Measurements from ENCODE around the gene SLC6A6. TPM values are rescaled to one million over a fixed set of nuclear protein-coding genes. Genes with fewer than 3 reads are reported as not detected.

SLC6A6 gene
- total and polyA plus RNA-seq, 10 of the 15 experiments (the other 5 are each of a cell fraction or from before 2014, with no cell fraction given): 5.6 to 47.0 (median 20.2) TPM

GRCh38 chr3:14533457-14533958 lies 131.1 kb downstream of the SLC6A6 start:
- no peaks in the 10 kb centered on the region for H3K4me1 ChIP-seq (ENCODE audit: control insufficient read depth, insufficient read depth, low read length)
- TF ChIP-seq MEF2A (IDR thresholded peaks at IDR 0.05; ENCODE audit: insufficient read depth, low read depth, low read length) (no peak), DPF2 (IDR thresholded peaks at IDR 0.05) (no peak), FOS (IDR thresholded peaks at IDR 0.05; ENCODE audit: borderline replicate concordance, extremely low read depth, insufficient read length) (no peak), IRF4 (IDR thresholded peaks at IDR 0.05; ENCODE audit: low read depth, low read length) (no peak), BMI1 (IDR thresholded peaks at IDR 0.05; ENCODE audit: borderline replicate concordance) (no peak), NFXL1 (IDR thresholded peaks at IDR 0.05; ENCODE audit: borderline replicate concordance) (no peak), ATF7 (IDR thresholded peaks at IDR 0.05; ENCODE audit: low read depth) (no peak), SKIL (IDR thresholded peaks at IDR 0.05; ENCODE audit: low read depth, poor library complexity, severe bottlenecking) (no peak), EZH2 (IDR thresholded peaks at IDR 0.05; ENCODE audit: borderline replicate concordance, control insufficient read depth, low read depth, low read length) (no peak), BACH1 (IDR thresholded peaks at IDR 0.05; ENCODE audit: borderline replicate concordance) (no peak), CBFB (IDR thresholded peaks at IDR 0.05; ENCODE audit: low read depth) (no peak), ELK1 (IDR thresholded peaks at IDR 0.05; ENCODE audit: low read depth, low read length) (no peak), CHD4 (IDR thresholded peaks at IDR 0.05) (no peak), TAF1 (IDR thresholded peaks at IDR 0.05; ENCODE audit: borderline replicate concordance, low read depth, low read length) (no peak), GABPA (IDR thresholded peaks at IDR 0.05; ENCODE audit: low read depth) (no peak)
- TF ChIP-seq, protein P1, sequence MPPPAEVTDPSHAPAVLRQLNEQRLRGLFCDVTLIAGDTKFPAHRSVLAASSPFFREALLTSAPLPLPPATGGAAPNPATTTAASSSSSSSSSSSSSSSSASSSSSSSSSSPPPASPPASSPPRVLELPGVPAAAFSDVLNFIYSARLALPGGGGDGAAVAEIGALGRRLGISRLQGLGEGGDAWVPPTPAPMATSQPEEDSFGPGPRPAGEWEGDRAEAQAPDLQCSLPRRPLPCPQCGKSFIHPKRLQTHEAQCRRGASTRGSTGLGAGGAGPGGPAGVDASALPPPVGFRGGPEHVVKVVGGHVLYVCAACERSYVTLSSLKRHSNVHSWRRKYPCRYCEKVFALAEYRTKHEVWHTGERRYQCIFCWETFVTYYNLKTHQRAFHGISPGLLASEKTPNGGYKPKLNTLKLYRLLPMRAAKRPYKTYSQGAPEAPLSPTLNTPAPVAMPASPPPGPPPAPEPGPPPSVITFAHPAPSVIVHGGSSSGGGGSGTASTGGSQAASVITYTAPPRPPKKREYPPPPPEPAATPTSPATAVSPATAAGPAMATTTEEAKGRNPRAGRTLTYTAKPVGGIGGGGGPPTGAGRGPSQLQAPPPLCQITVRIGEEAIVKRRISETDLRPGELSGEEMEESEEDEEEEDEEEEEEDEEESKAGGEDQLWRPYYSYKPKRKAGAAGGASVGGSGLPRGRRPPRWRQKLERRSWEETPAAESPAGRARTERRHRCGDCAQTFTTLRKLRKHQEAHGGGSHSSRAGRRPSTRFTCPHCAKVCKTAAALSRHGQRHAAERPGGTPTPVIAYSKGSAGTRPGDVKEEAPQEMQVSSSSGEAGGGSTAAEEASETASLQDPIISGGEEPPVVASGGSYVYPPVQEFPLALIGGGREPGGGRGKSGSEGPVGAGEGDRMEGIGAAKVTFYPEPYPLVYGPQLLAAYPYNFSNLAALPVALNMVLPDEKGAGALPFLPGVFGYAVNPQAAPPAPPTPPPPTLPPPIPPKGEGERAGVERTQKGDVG (CRISPR knock-in tag; IDR thresholded peaks at IDR 0.05): no peak
- H4K20me1 ChIP-seq (ENCODE audit: control insufficient read depth, insufficient read depth): no peaks in the 10 kb centered on the region
- ChIA-PET RAD21 (ENCODE audit: unreplicated experiment) (no interaction called here), POLR2A (no interaction called here), CTCF (no interaction called here), SMC1A (ENCODE audit: uncharacterized antibody, unreplicated experiment) (interaction anchor here (0.7 to 1.0 kb wide), 2 partner anchors 330 to 482 kb away, joined by 3 to 4 read pairs; no protein-coding TSS in a partner anchor)
- no peaks in the 10 kb centered on the region for H3K9me3 ChIP-seq (replicated peaks; ENCODE audit: control insufficient read depth, insufficient read depth, low read length)
- H2AFZ ChIP-seq (ENCODE audit: control insufficient read depth, low read depth, low read length): no peak overlapping the region
- H3K4me3 ChIP-seq: no peak overlapping the region
- intact Hi-C loops (cut with micrococcal nuclease; ENCODE audit: unreplicated experiment): no loop called here
- ATAC-seq: no peak
- no peak overlapping the region for H3K9ac ChIP-seq (ENCODE audit: control insufficient read depth, insufficient read depth, low read length)
- H3K27me3 ChIP-seq (replicated peaks in 1 of 2; ENCODE audit: control insufficient read depth in 2 of 2, insufficient read depth in 2 of 2, low read length in 1 of 2): peaks cover 2 to 3% of the 10 kb centered on the region in 2 experiments; a peak in 3 of 4 replicates
- WGBS (ENCODE audit: insufficient coverage, insufficient replicate concordance, low lambda C conversion rate, missing lambda C conversion rate): 67% methylated on average over 14 of the region's 14 CpGs
- no TSS peak for BruUV-seq (replicated peaks)
- no peaks in the 10 kb centered on the region for H3K36me3 ChIP-seq (ENCODE audit: control insufficient read depth in 2 of 2, insufficient read depth in 2 of 2, low read length in 1 of 2)
- no peaks in the 10 kb centered on the region for H3K79me2 ChIP-seq (ENCODE audit: control insufficient read depth, insufficient read depth, low read length)
- in situ Hi-C loops (cut with MboI): no loop called here
- FAIRE-seq: no peak
- DNase-seq (ENCODE audit: low read depth, low spot score): no peak
- H3K27ac ChIP-seq (ENCODE audit: control insufficient read depth, insufficient read depth): no peak overlapping the region
- no peak overlapping the region for H3K4me2 ChIP-seq (ENCODE audit: control insufficient read depth, insufficient read depth)

Data from GM12878 (cell line).